HAP-1 (cell line): Measurements from ENCODE around the gene TBC1D7.

Source experiments
- DNase-seq, 2 experiments: peaks; one replicate each; pipeline ENCODE4 v3.0.0-alpha.2; 2016 to 2020; ENCODE audit warnings: low spot score in 2 of 2
- H3K27me3 ChIP-seq: fragments of 250-450 bp; sonication (Bioruptor Pico); 2 replicates; pipeline ENCODE4 v1.5.1; 2020; ENCODE audit warnings: low read depth, mild to moderate bottlenecking, moderate library complexity
- H3K36me3 ChIP-seq: fragments of 250-450 bp; sonication (Bioruptor Pico); replicated peaks from 2 replicates; pipeline ENCODE4 v1.5.1; 2020; ENCODE audit warnings: mild to moderate bottlenecking
- H3K4me1 ChIP-seq: fragments of 250-450 bp; sonication (Bioruptor Pico); 2 replicates; pipeline ENCODE4 v1.5.1; 2020; ENCODE audit warnings: mild to moderate bottlenecking
- H3K4me3 ChIP-seq: fragments of 250-450 bp; sonication (Bioruptor Pico); 2 replicates; pipeline ENCODE4 v1.5.1; 2020; ENCODE audit warnings: mild to moderate bottlenecking, moderate library complexity
- H3K9me3 ChIP-seq: fragments of 250-450 bp; sonication (Bioruptor Pico); 2 replicates; pipeline ENCODE4 v1.5.1; 2020; ENCODE audit warnings: mild to moderate bottlenecking, moderate library complexity
- in situ Hi-C: fragments of 300-500 bp; cut with MboI; formaldehyde crosslinking; loops from 3 replicates; pipeline ENCODE4 v1.14.3; 2020; ENCODE audit warnings: low sequenced_read_pairs, inconsistent platforms, mixed read lengths

TBC1D7 gene

DNA sequence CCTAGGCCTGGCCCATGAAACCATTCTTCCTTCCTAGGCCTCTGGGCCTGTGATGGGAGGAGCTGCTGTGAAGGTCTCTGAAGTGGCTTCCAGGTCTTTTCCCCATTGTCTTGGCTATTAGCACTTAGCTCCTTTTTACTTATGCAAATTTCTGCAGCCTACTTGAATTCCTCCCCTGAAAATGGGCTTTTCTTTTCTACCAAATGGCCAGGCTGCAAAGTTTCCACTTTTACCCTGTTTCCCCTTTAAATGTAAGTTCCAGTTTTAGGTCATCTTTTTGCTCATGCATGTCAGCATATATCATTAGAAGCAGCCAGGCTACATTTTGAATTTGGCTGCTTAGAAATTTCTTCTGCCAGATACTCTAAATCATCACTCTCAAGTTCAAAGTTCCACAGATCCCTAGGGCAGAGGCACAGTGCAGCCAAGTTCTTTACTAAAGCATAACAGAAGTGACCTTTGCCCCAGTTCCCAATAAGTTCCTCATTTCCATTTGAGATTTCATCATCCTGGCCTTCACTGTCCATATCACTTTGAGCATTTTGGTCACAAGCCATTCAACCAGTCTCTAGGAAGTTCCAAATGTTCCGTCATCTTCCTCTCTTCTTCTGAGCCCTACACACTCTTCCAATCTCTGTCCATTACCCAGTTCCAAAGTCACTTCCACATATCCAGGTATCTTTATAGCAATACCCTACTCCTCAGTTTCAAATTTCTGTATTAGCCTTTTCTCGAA is 71.9 kb downstream of the TBC1D7 start:
- H3K4me3 ChIP-seq = no peak overlapping the region
- no peaks in the 10 kb centered on the region for H3K4me1 ChIP-seq
- in situ Hi-C loops = no loop called here

More for the DNA sequence above, 71.9 kb downstream of the TBC1D7 start:
- Histone ChIP-seq H3K9me3 (no peaks in the 10 kb centered on the region), H3K36me3 (no peaks in the 10 kb centered on the region), H3K27me3 (no peaks in the 10 kb centered on the region)
- DNase-seq = no peak
